ENCODE data around the gene SLC13A3.

DNA sequence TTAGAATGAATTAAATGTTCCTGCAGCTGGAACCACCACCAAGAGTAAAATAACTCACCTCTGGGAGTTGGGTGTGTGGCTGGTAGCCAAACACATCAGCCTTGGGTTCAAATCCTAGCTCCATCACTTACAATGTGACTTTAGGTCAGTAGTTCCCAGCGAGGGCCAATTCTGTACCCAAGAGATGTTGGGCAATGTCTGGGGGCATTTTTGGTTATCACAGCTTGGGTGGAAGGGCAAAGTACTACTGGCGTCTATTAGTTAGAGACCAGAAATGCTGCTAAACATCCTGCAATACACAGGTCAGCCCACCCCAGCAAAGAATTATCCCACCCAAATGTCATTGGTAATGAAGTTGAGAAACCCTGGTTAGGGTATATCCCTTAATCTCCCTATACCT lies 48.8 kb downstream of the SLC13A3 start:
- TF ChIP-seq, protein P1, sequence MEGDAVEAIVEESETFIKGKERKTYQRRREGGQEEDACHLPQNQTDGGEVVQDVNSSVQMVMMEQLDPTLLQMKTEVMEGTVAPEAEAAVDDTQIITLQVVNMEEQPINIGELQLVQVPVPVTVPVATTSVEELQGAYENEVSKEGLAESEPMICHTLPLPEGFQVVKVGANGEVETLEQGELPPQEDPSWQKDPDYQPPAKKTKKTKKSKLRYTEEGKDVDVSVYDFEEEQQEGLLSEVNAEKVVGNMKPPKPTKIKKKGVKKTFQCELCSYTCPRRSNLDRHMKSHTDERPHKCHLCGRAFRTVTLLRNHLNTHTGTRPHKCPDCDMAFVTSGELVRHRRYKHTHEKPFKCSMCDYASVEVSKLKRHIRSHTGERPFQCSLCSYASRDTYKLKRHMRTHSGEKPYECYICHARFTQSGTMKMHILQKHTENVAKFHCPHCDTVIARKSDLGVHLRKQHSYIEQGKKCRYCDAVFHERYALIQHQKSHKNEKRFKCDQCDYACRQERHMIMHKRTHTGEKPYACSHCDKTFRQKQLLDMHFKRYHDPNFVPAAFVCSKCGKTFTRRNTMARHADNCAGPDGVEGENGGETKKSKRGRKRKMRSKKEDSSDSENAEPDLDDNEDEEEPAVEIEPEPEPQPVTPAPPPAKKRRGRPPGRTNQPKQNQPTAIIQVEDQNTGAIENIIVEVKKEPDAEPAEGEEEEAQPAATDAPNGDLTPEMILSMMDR (IDR thresholded peaks at IDR 0.05), result no peak
- TF ChIP-seq EZH2 (IDR thresholded peaks at IDR 0.05) (no peak), EZH2phosphoT487 (IDR thresholded peaks at IDR 0.05) (no peak)

All from neural progenitor cell (in vitro differentiated cells).